Measurements from ENCODE around the gene RAB5B.

GRCh38 chr12:55946553-55946952 is 27.3 kb upstream of the RAB5B start:
- TF ChIP-seq CTCF (IDR thresholded peaks at IDR 0.05 in 2 of 3, conservative IDR thresholded peaks at IDR 0.05 in 1 of 3; ENCODE audit: borderline replicate concordance in 1 of 3, insufficient read depth in 1 of 3, low read depth in 2 of 3, low read length in 2 of 3) = no peak
- TF ChIP-seq POLR2A (IDR thresholded peaks at IDR 0.05; ENCODE audit: borderline replicate concordance, extremely low read depth, insufficient read depth, insufficient read length) = no peak
- no peak for TF ChIP-seq SRF (IDR thresholded peaks at IDR 0.05; ENCODE audit: low read depth)
- TF ChIP-seq EZH2 (IDR thresholded peaks at IDR 0.05) = no peak
- no peak for TF ChIP-seq POLR2AphosphoS5 (IDR thresholded peaks at IDR 0.05; ENCODE audit: low read depth, low read length)
- no peak for TF ChIP-seq ZBTB33 (IDR thresholded peaks at IDR 0.05; ENCODE audit: extremely low read depth, insufficient replicate concordance, low read length)
- no peak for TF ChIP-seq ZFX (IDR thresholded peaks at IDR 0.05)
- no peak for TF ChIP-seq MAX (IDR thresholded peaks at IDR 0.05)
- TF ChIP-seq SIN3A (IDR thresholded peaks at IDR 0.05; ENCODE audit: low read depth) = no peak
- no peak for TF ChIP-seq CEBPB (IDR thresholded peaks at IDR 0.05; ENCODE audit: low read depth)
